Sigmoid colon (tissue), 7 donors: ENCODE results near the gene LILRA5. TPM values are rescaled to one million over a fixed set of nuclear protein-coding genes. Genes with fewer than 3 reads are reported as not detected.
"Not testable (repeated sequence)": the region's sequence is repeated elsewhere in the genome, so short reads cannot be mapped to it uniquely, and the experiment has no call there.

Source experiments
- DNase-seq: peaks from one replicate; pipeline ENCODE4 v3.0.0-alpha.2; 2019
- H3K27ac ChIP-seq, 4 donors: fragments of 200-600 bp; sonication (generic); one replicate each; pipeline ENCODE4 v1.5.1; 2016 to 2019; ENCODE audit warnings: mild to moderate bottlenecking in 1 of 4
- H3K27me3 ChIP-seq, 3 donors: fragments of 200-600 bp; sonication (generic); one replicate each; pipeline ENCODE4 v1.5.1; 2019; ENCODE audit warnings: mild to moderate bottlenecking in 1 of 3
- H3K36me3 ChIP-seq, 4 donors: fragments of 200-600 bp; sonication (generic); one replicate each; pipeline ENCODE4 v1.5.1; 2016 to 2019
- H3K4me1 ChIP-seq, 4 donors: fragments of 200-600 bp; sonication (generic); one replicate each; pipeline ENCODE4 v1.5.1; 2017 to 2019
- H3K4me3 ChIP-seq, 4 donors: fragments of 200-600 bp; sonication (generic); one replicate each; pipeline ENCODE4 v1.5.1; 2017 to 2019; ENCODE audit warnings: mild to moderate bottlenecking in 2 of 4, moderate library complexity in 1 of 4
- H3K9me3 ChIP-seq, 4 donors: fragments of 200-600 bp in 3 of 4; sonication (generic) in 3 of 4; one replicate each; pipeline versions ENCODE4 v1.5.1 to v1.6.1; 2013 to 2019
- EP300 ChIP-seq, 4 donors: sonication (generic); formaldehyde crosslinking; IDR thresholded peaks; one replicate each; pipeline ENCODE4 v1.6.1; 2017; ENCODE audit warnings: antibody characterized with exemption in 4 of 4
- POLR2A ChIP-seq, 2 donors: fragments of 450-650 bp; IDR thresholded peaks; one replicate each; pipeline ENCODE4 v1.6.1; 2016; ENCODE audit warnings: antibody characterized with exemption in 2 of 2, mild to moderate bottlenecking in 2 of 2, moderate library complexity in 2 of 2
- POLR2AphosphoS5 ChIP-seq, 4 donors: sonication (generic); formaldehyde crosslinking; IDR thresholded peaks; one replicate each; pipeline ENCODE4 v1.6.1; 2017; ENCODE audit warnings: antibody characterized with exemption in 4 of 4
- WGBS, 2 donors: extraction: QIAGEN DNeasy Blood & Tissue Kit; methylation state at CpG; one replicate each; pipeline ENCODE4 v1.1.7; 2013; 5-methylcytosine and 5-hydroxymethylcytosine counted together
- intact Hi-C: fragments of 100-400 bp; cut with DNase I; formaldehyde crosslinking; loops from one replicate; pipeline ENCODE4 v1.15.1; 2023
- polyA plus RNA-seq, 3 donors: library from polyadenylated mRNA; stranded (reverse); fragments of 200-250 nt; gene quantifications; one replicate each; pipeline ENCODE4 v1.2.3, GENCODE V29; 2013
- total RNA-seq, 4 donors: library from RNA; depleted of rRNA; stranded (reverse); fragments of >200 nt; gene quantifications; one replicate each; pipeline ENCODE4 v1.1.0, GENCODE V29; 2016
- TF ChIP-seq, protein P1 (sequence below), 4 experiments: fragments of 450-650 bp in 3 of 4; fragments of 200-600 bp in 1 of 4; IDR thresholded peaks; one replicate each; pipeline ENCODE4 v1.5.1; 2016 to 2019; ENCODE audit warnings: antibody characterized with exemption in 4 of 4, mild to moderate bottlenecking in 3 of 4, moderate library complexity in 2 of 4
- donor health status: healthy with polysubstance abuse.
- donor health status: Bipolar disorder and iron deficiency.
- donor health status: healthy.

LILRA5 gene
- total and polyA plus RNA-seq, 7 donors: 2.0 to 14.6 (median 5.6) TPM; not detected in 1

DNA sequence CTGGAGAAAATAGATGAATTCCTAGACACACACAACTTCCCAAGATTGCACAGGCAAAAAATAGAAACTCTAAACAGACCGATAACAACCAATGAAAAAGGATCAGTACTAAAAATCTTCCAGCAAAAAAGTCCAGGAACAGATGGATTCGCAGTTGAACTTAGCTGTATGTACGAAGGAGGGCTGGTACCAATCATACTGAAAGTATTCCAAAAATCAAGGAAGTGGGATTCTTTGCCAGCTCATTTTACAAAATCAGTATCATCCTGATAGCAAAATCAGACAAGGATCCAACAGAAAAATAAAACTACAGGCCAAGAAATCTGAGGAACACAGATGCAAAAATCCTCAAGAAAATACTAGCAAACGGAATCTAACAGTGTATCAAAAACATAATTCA is 25.5 kb downstream of the LILRA5 start:
- Histone ChIP-seq H3K4me3 (no peak overlapping the region), H3K27me3 (peaks cover 0 to 18% (median 0%) of the 10 kb centered on the region in 3 donors), H3K27ac (no peak overlapping the region), H3K9me3 (no peaks in the 10 kb centered on the region), H3K4me1 (no peaks in the 10 kb centered on the region), H3K36me3 (no peaks in the 10 kb centered on the region)
- 60 to 82% methylated on average over 4 of the region's 4 CpGs for WGBS, 2 donors
- TF ChIP-seq, protein P1, sequence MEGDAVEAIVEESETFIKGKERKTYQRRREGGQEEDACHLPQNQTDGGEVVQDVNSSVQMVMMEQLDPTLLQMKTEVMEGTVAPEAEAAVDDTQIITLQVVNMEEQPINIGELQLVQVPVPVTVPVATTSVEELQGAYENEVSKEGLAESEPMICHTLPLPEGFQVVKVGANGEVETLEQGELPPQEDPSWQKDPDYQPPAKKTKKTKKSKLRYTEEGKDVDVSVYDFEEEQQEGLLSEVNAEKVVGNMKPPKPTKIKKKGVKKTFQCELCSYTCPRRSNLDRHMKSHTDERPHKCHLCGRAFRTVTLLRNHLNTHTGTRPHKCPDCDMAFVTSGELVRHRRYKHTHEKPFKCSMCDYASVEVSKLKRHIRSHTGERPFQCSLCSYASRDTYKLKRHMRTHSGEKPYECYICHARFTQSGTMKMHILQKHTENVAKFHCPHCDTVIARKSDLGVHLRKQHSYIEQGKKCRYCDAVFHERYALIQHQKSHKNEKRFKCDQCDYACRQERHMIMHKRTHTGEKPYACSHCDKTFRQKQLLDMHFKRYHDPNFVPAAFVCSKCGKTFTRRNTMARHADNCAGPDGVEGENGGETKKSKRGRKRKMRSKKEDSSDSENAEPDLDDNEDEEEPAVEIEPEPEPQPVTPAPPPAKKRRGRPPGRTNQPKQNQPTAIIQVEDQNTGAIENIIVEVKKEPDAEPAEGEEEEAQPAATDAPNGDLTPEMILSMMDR (IDR thresholded peaks at IDR 0.05): no peak
- TF ChIP-seq POLR2AphosphoS5 (IDR thresholded peaks at IDR 0.05) (no peak), POLR2A (IDR thresholded peaks at IDR 0.05) (no peak), EP300 (IDR thresholded peaks at IDR 0.05) (no peak)
- intact Hi-C loops: no loop called here
- DNase-seq: no peak

GRCh38 chr19:54286283-54286682 is 26.7 kb downstream of the LILRA5 start:
- intact Hi-C loops, DNase-seq, H3K27ac ChIP-seq, H3K4me3 ChIP-seq, H3K9me3 ChIP-seq, H3K4me1 ChIP-seq, H3K36me3 ChIP-seq: not testable (repeated sequence)
- peaks cover 0 to 22% (median 0%) of the 10 kb centered on the region in 3 donors for H3K27me3 ChIP-seq
- WGBS, 2 donors: 44 to 65% methylated on average over 9 to 10 of the region's 10 CpGs

- H3K4me3 ChIP-seq, intact Hi-C loops, H3K27ac ChIP-seq, H3K36me3 ChIP-seq, H3K9me3 ChIP-seq, H3K4me1 ChIP-seq: not testable (repeated sequence)
- peak; percentile 46 for DNase-seq
- H3K27me3 ChIP-seq: peaks cover 0 to 20% (median 0%) of the 10 kb centered on the region in 3 donors
- 44 to 62% methylated on average over 11 of the region's 12 CpGs for WGBS, 2 donors
Measured at GRCh38 chr19:54285427-54286056, 27.4 kb downstream of the LILRA5 start.

GRCh38 chr19:54282686-54283470 is 30.1 kb downstream of the LILRA5 start:
- intact Hi-C loops: no loop called here
- 44 to 64% methylated on average over 9 of the region's 9 CpGs for WGBS, 2 donors

DNA sequence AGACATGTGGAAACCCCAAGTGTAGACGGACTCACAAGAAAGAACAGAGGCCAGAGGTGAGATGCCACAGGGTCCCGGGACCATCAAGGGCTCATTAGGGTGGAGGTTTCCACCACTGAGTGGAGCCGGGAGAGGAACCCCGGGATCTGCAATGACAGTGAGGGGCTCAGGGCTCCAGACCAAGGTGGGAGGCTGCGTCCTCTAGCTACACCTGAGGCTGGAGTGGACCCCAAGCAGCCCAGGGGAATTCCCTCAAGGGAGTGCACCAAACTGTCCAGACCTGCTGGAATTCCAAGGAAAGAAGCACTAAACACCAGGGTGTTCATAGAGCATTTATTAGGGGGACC is 31.3 kb downstream of the LILRA5 start:
- H3K36me3 ChIP-seq, H3K27ac ChIP-seq, intact Hi-C loops, H3K4me3 ChIP-seq, H3K9me3 ChIP-seq, H3K4me1 ChIP-seq: not testable (repeated sequence)
- DNase-seq: peak; percentile 54
- H3K27me3 ChIP-seq: peaks cover 0 to 26% (median 13%) of the 10 kb centered on the region in 3 donors
- 81% methylated on average over 5 of the region's 5 CpGs for WGBS, 2 donors

More at GRCh38 chr19:54282686-54283470, 30.1 kb downstream of the LILRA5 start:
- peak; percentile 22 for DNase-seq
- no peaks in the 10 kb centered on the region for H3K4me1 ChIP-seq
- H3K27me3 ChIP-seq: peaks cover 0 to 20% (median 13%) of the 10 kb centered on the region in 3 donors
- H3K9me3 ChIP-seq: no peaks in the 10 kb centered on the region
- H3K4me3 ChIP-seq: no peak overlapping the region
- H3K27ac ChIP-seq: no peak overlapping the region
- TF ChIP-seq POLR2A (IDR thresholded peaks at IDR 0.05): no peak
- TF ChIP-seq EP300 (IDR thresholded peaks at IDR 0.05): no peak
- TF ChIP-seq, protein P1 (IDR thresholded peaks at IDR 0.05): no peak
- no peak for TF ChIP-seq POLR2AphosphoS5 (IDR thresholded peaks at IDR 0.05)
- H3K36me3 ChIP-seq: no peaks in the 10 kb centered on the region

DNA sequence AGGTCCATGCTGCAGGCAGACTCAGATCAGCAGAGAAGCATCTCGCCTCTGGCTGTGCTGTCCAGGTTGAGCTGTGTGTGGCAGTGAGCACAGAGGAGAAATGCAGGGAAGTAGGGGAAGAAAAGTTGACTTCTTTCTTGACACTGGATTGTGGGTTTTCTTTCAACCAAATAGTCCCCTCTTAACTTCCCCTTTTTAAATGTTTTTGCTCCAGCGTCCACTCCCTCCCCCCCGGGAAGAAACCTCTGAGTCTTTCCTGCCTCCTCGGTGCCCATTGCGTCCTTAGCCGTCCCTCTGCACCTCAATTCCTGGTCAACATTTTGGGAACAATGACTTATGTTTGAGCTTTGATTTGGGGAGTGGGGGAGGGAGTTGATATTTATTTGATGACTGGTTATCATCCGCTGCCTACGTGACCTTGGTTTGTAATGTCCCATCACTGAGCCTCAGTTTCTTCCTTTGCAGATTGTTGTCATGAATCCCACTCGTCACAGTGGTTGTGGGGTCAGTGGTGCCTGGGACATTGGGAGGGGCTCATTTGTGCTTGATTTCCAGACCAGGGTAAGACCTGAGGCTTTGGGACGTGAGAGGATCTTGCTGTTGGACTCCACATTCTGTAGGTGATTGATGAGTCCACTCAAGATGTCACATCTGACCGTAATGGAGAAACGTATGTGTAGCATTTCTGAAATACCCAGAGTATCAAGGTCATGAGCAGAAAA is 31.8 kb downstream of the LILRA5 start, which contains the start of gene LILRB2:
TSS of gene LILRB2 (minus strand) at position 104 of the 722 bp plus-strand sequence. CDS start 614 bp downstream, outside the sequence.
- WGBS, 2 donors: 60 to 73% methylated on average over 12 of the region's 12 CpGs
- Histone ChIP-seq H3K4me3 (peak within 1 kb of the TSS in 2 of 4 donors; percentile 8 to 21), H3K36me3 (no peaks in the 10 kb centered on the region), H3K27ac (peak within 1 kb of the TSS in 1 of 4 donors; percentile 18), H3K27me3 (peaks cover 0 to 28% (median 13%) of the 10 kb centered on the region in 3 donors), H3K4me1 (no peaks in the 10 kb centered on the region), H3K9me3 (no peaks in the 10 kb centered on the region)
- TF ChIP-seq POLR2AphosphoS5 (IDR thresholded peaks at IDR 0.05): no peak
- no peak for TF ChIP-seq POLR2A (IDR thresholded peaks at IDR 0.05)
- no peak for TF ChIP-seq EP300 (IDR thresholded peaks at IDR 0.05)
- DNase-seq: peak; percentile 44
- intact Hi-C loops: no loop called here

- Histone ChIP-seq H3K4me3 (peak overlapping the region in 2 of 4 donors; percentile 8 to 21), H3K27ac (peak overlapping the region in 1 of 4 donors; percentile 18), H3K27me3 (peaks cover 0 to 35% (median 13%) of the 10 kb centered on the region in 3 donors)
- intact Hi-C loops, H3K9me3 ChIP-seq, H3K4me1 ChIP-seq, H3K36me3 ChIP-seq: not testable (repeated sequence)
- DNase-seq: peak; percentile 63
- 40 to 67% methylated on average over 10 of the region's 10 CpGs for WGBS, 2 donors
Measured at GRCh38 chr19:54280441-54280840, 32.5 kb downstream of the LILRA5 start.

- Histone ChIP-seq H3K4me3 (peak overlapping the region in 2 of 4 donors; percentile 8 to 21), H3K27me3 (peaks cover 0 to 37% (median 13%) of the 10 kb centered on the region in 3 donors)
- DNase-seq: peak; percentile 28
- H3K27ac ChIP-seq, H3K36me3 ChIP-seq, H3K9me3 ChIP-seq, H3K4me1 ChIP-seq, intact Hi-C loops: not testable (repeated sequence)
- WGBS, 2 donors: 24 to 29% methylated on average over 4 of the region's 4 CpGs
Measured at GRCh38 chr19:54280025-54280424, 32.9 kb downstream of the LILRA5 start.
